ENCODE results near the gene CDH23. TPM values are rescaled to one million over a fixed set of nuclear protein-coding genes. Genes with fewer than 3 reads are reported as not detected.
"Not testable (repeated sequence)": the region's sequence is repeated elsewhere in the genome, so short reads cannot be mapped to it uniquely, and the experiment has no call there.

The CDH23 gene
- total and polyA plus RNA-seq, 9 of the 15 experiments (the other 6 are each of a cell fraction or from before 2014, with no cell fraction given) = 0.18 to 1.2 (median 0.47) TPM

- 27% methylated on average over 20 of the region's 20 CpGs for WGBS (ENCODE audit: insufficient coverage, low coverage, missing lambda C conversion rate)
- BruUV-seq (replicated peaks) = TSS peak; percentile 90
- DNase-seq (ENCODE audit: extremely low read depth in 1 of 4, low spot score in 3 of 4); in situ Hi-C loops (cut with MboI); H3K9me3 ChIP-seq (replicated peaks; ENCODE audit: control insufficient read depth, insufficient read depth, low read depth, low read length); FAIRE-seq; H3K27me3 ChIP-seq (ENCODE audit: control insufficient read depth in 2 of 2, insufficient read depth in 2 of 2, low read length in 2 of 2); H3K9me1 ChIP-seq (ENCODE audit: control insufficient read depth, insufficient read depth, low read length): not testable (repeated sequence)
- ChIA-PET CTCF (ENCODE audit: low intra/inter-chr PET ratio) (interaction anchor here (0.7 to 0.8 kb wide), 2 partner anchors 14 to 197 kb away, joined by 3 to 4 read pairs; no protein-coding TSS in a partner anchor), POLR2A (interaction anchor here (0.5 to 5.0 kb wide), 19 partner anchors 8 to 540 kb away, joined by 3 to 97 read pairs (median 4); no protein-coding TSS in a partner anchor)
- Histone ChIP-seq H3K4me1 (replicated peaks in 1 of 2; ENCODE audit: control insufficient read depth in 2 of 2, insufficient read depth in 2 of 2, low read length in 2 of 2) (peaks cover 46 to 49% of the 10 kb centered on the region in 2 experiments), H3K9ac (ENCODE audit: insufficient read depth in 1 of 2, low read depth in 2 of 2, low read length in 2 of 2) (peak overlapping the region; percentile 81 to 84), H2AFZ (ENCODE audit: low read depth, low read length) (peak overlapping the region; percentile 82), H3K27ac (ENCODE audit: extremely low read depth, low read depth, low read length) (peak overlapping the region; percentile 79), H3K4me3 (peak overlapping the region; percentile 69; the same call in 1 of the 2 replicates), H3K36me3 (ENCODE audit: control insufficient read depth, insufficient read depth, low read length) (peaks cover 21% of the 10 kb centered on the region), H4K20me1 (replicated peaks; ENCODE audit: control insufficient read depth, insufficient read depth, low read length) (peaks cover 14% of the 10 kb centered on the region; the same call in 1 of the 2 replicates), H3K4me2 (ENCODE audit: insufficient read depth, low read length) (peak overlapping the region; percentile 61; the same call in 1 of the 2 replicates), H3K79me2 (ENCODE audit: control insufficient read depth, insufficient read depth, low read length) (peaks cover 45% of the 10 kb centered on the region)
- ATAC-seq = peak; percentile 0; the same call in 2 of the 3 replicates
- intact Hi-C loops (cut with micrococcal nuclease) = loop anchor here (2.0 kb wide), 1 partner anchor 37 kb away; no protein-coding TSS in a partner anchor
- TF ChIP-seq NFRKB (IDR thresholded peaks at IDR 0.05; ENCODE audit: low read depth) (peak; percentile 84; the same call in 1 of the 2 replicates), TRIM28 (IDR thresholded peaks at IDR 0.05) (0 out of 2 replicates have a peak, but pooled peaks have one; percentile 42), ZNF197 (CRISPR knock-in tag; IDR thresholded peaks at IDR 0.05; ENCODE audit: low read depth) (0 out of 2 replicates have a peak, but pooled peaks have one; percentile 25), ZNF584 (CRISPR knock-in tag; IDR thresholded peaks at IDR 0.05; ENCODE audit: low read depth) (0 out of 2 replicates have a peak, but pooled peaks have one; percentile 42), KAT7 (CRISPR knock-in tag; IDR thresholded peaks at IDR 0.05; ENCODE audit: borderline replicate concordance) (0 out of 2 replicates have a peak, but pooled peaks have one; percentile 47)
- TF ChIP-seq, protein P1, sequence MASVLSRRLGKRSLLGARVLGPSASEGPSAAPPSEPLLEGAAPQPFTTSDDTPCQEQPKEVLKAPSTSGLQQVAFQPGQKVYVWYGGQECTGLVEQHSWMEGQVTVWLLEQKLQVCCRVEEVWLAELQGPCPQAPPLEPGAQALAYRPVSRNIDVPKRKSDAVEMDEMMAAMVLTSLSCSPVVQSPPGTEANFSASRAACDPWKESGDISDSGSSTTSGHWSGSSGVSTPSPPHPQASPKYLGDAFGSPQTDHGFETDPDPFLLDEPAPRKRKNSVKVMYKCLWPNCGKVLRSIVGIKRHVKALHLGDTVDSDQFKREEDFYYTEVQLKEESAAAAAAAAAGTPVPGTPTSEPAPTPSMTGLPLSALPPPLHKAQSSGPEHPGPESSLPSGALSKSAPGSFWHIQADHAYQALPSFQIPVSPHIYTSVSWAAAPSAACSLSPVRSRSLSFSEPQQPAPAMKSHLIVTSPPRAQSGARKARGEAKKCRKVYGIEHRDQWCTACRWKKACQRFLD (CRISPR knock-in tag; IDR thresholded peaks at IDR 0.05) = peak; percentile 50; the same call in 1 of the 2 replicates
- TF ChIP-seq, protein P2, sequence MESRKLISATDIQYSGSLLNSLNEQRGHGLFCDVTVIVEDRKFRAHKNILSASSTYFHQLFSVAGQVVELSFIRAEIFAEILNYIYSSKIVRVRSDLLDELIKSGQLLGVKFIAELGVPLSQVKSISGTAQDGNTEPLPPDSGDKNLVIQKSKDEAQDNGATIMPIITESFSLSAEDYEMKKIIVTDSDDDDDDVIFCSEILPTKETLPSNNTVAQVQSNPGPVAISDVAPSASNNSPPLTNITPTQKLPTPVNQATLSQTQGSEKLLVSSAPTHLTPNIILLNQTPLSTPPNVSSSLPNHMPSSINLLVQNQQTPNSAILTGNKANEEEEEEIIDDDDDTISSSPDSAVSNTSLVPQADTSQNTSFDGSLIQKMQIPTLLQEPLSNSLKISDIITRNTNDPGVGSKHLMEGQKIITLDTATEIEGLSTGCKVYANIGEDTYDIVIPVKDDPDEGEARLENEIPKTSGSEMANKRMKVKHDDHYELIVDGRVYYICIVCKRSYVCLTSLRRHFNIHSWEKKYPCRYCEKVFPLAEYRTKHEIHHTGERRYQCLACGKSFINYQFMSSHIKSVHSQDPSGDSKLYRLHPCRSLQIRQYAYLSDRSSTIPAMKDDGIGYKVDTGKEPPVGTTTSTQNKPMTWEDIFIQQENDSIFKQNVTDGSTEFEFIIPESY (CRISPR knock-in tag; IDR thresholded peaks at IDR 0.05) = peak; percentile 35; the same call in 1 of the 2 replicates
- TF ChIP-seq, protein P3, sequence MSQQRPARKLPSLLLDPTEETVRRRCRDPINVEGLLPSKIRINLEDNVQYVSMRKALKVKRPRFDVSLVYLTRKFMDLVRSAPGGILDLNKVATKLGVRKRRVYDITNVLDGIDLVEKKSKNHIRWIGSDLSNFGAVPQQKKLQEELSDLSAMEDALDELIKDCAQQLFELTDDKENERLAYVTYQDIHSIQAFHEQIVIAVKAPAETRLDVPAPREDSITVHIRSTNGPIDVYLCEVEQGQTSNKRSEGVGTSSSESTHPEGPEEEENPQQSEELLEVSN (IDR thresholded peaks at IDR 0.05; ENCODE audit: borderline replicate concordance in 1 of 2, extremely low read depth in 1 of 2, insufficient read depth in 1 of 2, insufficient read length in 1 of 2, low read depth in 1 of 2, low read length in 1 of 2, poor library complexity in 1 of 2, severe bottlenecking in 1 of 2) = peak in 1 of 2 experiments; percentile 45
These were observed 454.9 kb downstream of the CDH23 start for GRCh38 chr10:71851465-71852095.
